Ovary (tissue), 3 donors: ENCODE results near the gene CD300A.

ENCODE experiments used
- CTCF ChIP-seq, 3 donors: fragments of 450-650 bp in 2 of 3; fragments of 200-600 bp in 1 of 3; IDR thresholded peaks; one replicate each; pipeline versions ENCODE4 v1.5.1 to v1.8.0; 2016 to 2022; ENCODE audit warnings: antibody characterized with exemption in 3 of 3, mild to moderate bottlenecking in 1 of 3
- POLR2A ChIP-seq: fragments of 450-650 bp; IDR thresholded peaks from one replicate; pipeline ENCODE4 v1.6.1; 2017; ENCODE audit warnings: antibody characterized with exemption, mild to moderate bottlenecking, moderate library complexity
- donor health status: DM: no; HTN: no; CAD: no.

GRCh38 chr17:74447628-74448159 lies 18.7 kb upstream of the CD300A start:
- TF ChIP-seq CTCF (IDR thresholded peaks at IDR 0.05), result no peak
- TF ChIP-seq POLR2A, result no peak
